Ovary (tissue), 3 donors: ENCODE measurements around the gene CD70.
"Not testable (repeated sequence)": the region's sequence is repeated elsewhere in the genome, so short reads cannot be mapped to it uniquely, and the experiment has no call there.

Source experiments
- CTCF ChIP-seq, 3 donors: fragments of 450-650 bp in 2 of 3; fragments of 200-600 bp in 1 of 3; IDR thresholded peaks; one replicate each; pipeline versions ENCODE4 v1.5.1 to v1.8.0; 2016 to 2022; ENCODE audit warnings: antibody characterized with exemption in 3 of 3, mild to moderate bottlenecking in 1 of 3
- EP300 ChIP-seq: sonication (generic); formaldehyde crosslinking; IDR thresholded peaks from one replicate; pipeline ENCODE4 v1.6.1; 2017; ENCODE audit warnings: antibody characterized with exemption
- POLR2A ChIP-seq: fragments of 450-650 bp; IDR thresholded peaks from one replicate; pipeline ENCODE4 v1.6.1; 2017; ENCODE audit warnings: antibody characterized with exemption, mild to moderate bottlenecking, moderate library complexity
- donor health status: DM: no; HTN: no; CAD: no.

GRCh38 chr19:6640333-6640732 lies 49.4 kb upstream of the CD70 start:
- not testable (repeated sequence) for TF ChIP-seq EP300; CTCF (IDR thresholded peaks at IDR 0.05); POLR2A
